GM12878 (cell line): ENCODE results near the gene OTUD3. TPM values are rescaled to one million over a fixed set of nuclear protein-coding genes. Genes with fewer than 3 reads are reported as not detected.

ENCODE experiments used
- ATAC-seq: fragments of 200-7000 bp; cut with Tn5 transposase; 3 replicates; pipeline ENCODE4 v1.9.1; 2020; ENCODE audit warnings: mild to moderate bottlenecking, moderate library complexity
- BruUV-seq: library from RNA; stranded (reverse); fragments of 400-500 nt; replicated peaks from 2 replicates; lab custom pipeline; 2021; lab: Mats Ljungman, UMichigan
- CTCF ChIA-PET: fragments of 300-600 bp; sonication (Branson Sonifier 250); formaldehyde crosslinking; extraction: SDS; loops from one replicate; lab custom pipeline; 2021; ENCODE audit warnings: inconsistent platforms; lab: Yijun Ruan, JAX
- POLR2A ChIA-PET: fragments of 350-600 bp; formaldehyde crosslinking; extraction: SDS; loops from one replicate; lab custom pipeline; 2021; ENCODE audit warnings: inconsistent platforms; lab: Charles Lee
- RAD21 ChIA-PET: fragments of 300-600 bp; sonication (Branson Sonifier 250); formaldehyde crosslinking; loops from one replicate; lab custom pipeline; 2023; ENCODE audit warnings: antibody characterized with exemption; ENCODE audit not compliant: unreplicated experiment; lab: Charles Lee
- SMC1A ChIA-PET: fragments of 300-600 bp; sonication (Branson Sonifier 250); formaldehyde crosslinking; loops from one replicate; lab custom pipeline; 2023; ENCODE audit not compliant: unreplicated experiment, uncharacterized antibody; lab: Charles Lee
- DNase-seq: peaks from one replicate; pipeline ENCODE4 v3.0.0-alpha.2; 2011; ENCODE audit warnings: low read depth, low spot score
- FAIRE-seq: peaks from 3 replicates; lab custom pipeline; 2011; peaks lifted over from hg19 to GRCh38; lab: Jason Lieb, UNC
- H2AFZ ChIP-seq: 2 replicates; pipeline ENCODE4 v1.6.0; 2011; ENCODE audit warnings: low read depth, low read length, control low read depth; ENCODE audit not compliant: control insufficient read depth
- H3K27ac ChIP-seq: 2 replicates; pipeline ENCODE4 v1.5.1; 2011; ENCODE audit warnings: control low read depth; ENCODE audit not compliant: control insufficient read depth, insufficient read depth
- H3K27me3 ChIP-seq, 2 experiments: replicated peaks in 1 of 2; 2 replicates each; pipeline versions ENCODE4 v1.6.0 to v1.6.1; 2011; ENCODE audit warnings: low read length in 1 of 2; ENCODE audit not compliant: control insufficient read depth in 2 of 2, insufficient read depth in 2 of 2
- H3K36me3 ChIP-seq, 2 experiments: 2 replicates each; pipeline ENCODE4 v1.5.1; 2011; ENCODE audit warnings: low read length in 1 of 2; ENCODE audit not compliant: control insufficient read depth in 2 of 2, insufficient read depth in 2 of 2
- H3K4me1 ChIP-seq: 2 replicates; pipeline ENCODE4 v1.6.1; 2011; ENCODE audit warnings: mild to moderate bottlenecking, low read length, moderate library complexity, mixed read lengths; ENCODE audit not compliant: control insufficient read depth, insufficient read depth
- H3K4me2 ChIP-seq: 2 replicates; pipeline ENCODE4 v1.6.0; 2011; ENCODE audit warnings: control low read depth; ENCODE audit not compliant: control insufficient read depth, insufficient read depth
- H3K4me3 ChIP-seq: fragments of 200-600 bp; sonication (generic); 2 replicates; pipeline ENCODE4 v1.5.1; 2016
- H3K79me2 ChIP-seq: 2 replicates; pipeline ENCODE4 v1.6.0; 2011; ENCODE audit warnings: low read length; ENCODE audit not compliant: control insufficient read depth, insufficient read depth
- H3K9ac ChIP-seq: 2 replicates; pipeline ENCODE4 v1.8.0; 2011; ENCODE audit warnings: low read length, control low read depth, mixed read lengths; ENCODE audit not compliant: control insufficient read depth, insufficient read depth
- H3K9me3 ChIP-seq: replicated peaks from 3 replicates; pipeline ENCODE4 v1.5.1; 2011; ENCODE audit warnings: mild to moderate bottlenecking, low read length; ENCODE audit not compliant: control insufficient read depth, insufficient read depth
- H4K20me1 ChIP-seq: 2 replicates; pipeline ENCODE4 v1.6.0; 2011; ENCODE audit not compliant: control insufficient read depth, insufficient read depth
- ATF2 ChIP-seq: IDR thresholded peaks from 2 replicates; pipeline ENCODE4 v1.6.1; 2012; ENCODE audit warnings: low read length, inconsistent platforms
- BCLAF1 ChIP-seq: fragments of 450-650 bp; IDR thresholded peaks from 2 replicates; pipeline ENCODE4 v1.6.1; 2017; ENCODE audit warnings: antibody characterized with exemption, mild to moderate bottlenecking, moderate library complexity
- CHD4 ChIP-seq: fragments of 200-600 bp; sonication (generic); IDR thresholded peaks from 2 replicates; pipeline ENCODE4 v1.6.1; 2016; ENCODE audit warnings: mild to moderate bottlenecking
- DPF2 ChIP-seq: fragments of 450-650 bp; IDR thresholded peaks from 2 replicates; pipeline ENCODE4 v1.6.1; 2017; ENCODE audit warnings: mild to moderate bottlenecking
- ELK1 ChIP-seq: IDR thresholded peaks from 2 replicates; pipeline ENCODE4 v1.6.1; 2012; ENCODE audit warnings: low read depth, low read length, improper control_type of control experiment
- PKNOX1 ChIP-seq: fragments of 450-650 bp; IDR thresholded peaks from 2 replicates; pipeline ENCODE4 v1.6.1; 2016; ENCODE audit warnings: mild to moderate bottlenecking
- PML ChIP-seq: IDR thresholded peaks from 2 replicates; pipeline ENCODE4 v1.6.1; 2012; ENCODE audit warnings: low read length, inconsistent platforms
- POLR2AphosphoS2 ChIP-seq: IDR thresholded peaks from 2 replicates; pipeline ENCODE4 v1.6.1; 2011; ENCODE audit warnings: low read depth, mild to moderate bottlenecking, low read length, improper control_type of control experiment, moderate library complexity
- POU2F2 ChIP-seq: IDR thresholded peaks from 3 replicates; pipeline ENCODE4 v1.6.1; 2011; ENCODE audit warnings: low read depth, mild to moderate bottlenecking, low read length, borderline replicate concordance
- ZNF384 ChIP-seq: IDR thresholded peaks from 2 replicates; pipeline ENCODE4 v1.6.1; 2012; ENCODE audit warnings: low read depth, mild to moderate bottlenecking, low read length, improper control_type of control experiment, borderline replicate concordance
- WGBS: methylation state at CpG from one replicate; pipeline ENCODE4 v1.1.6; 2016; ENCODE audit warnings: low lambda C conversion rate; ENCODE audit not compliant: insufficient replicate concordance, insufficient coverage; ENCODE audit errors: missing lambda C conversion rate; 5-methylcytosine and 5-hydroxymethylcytosine counted together
- in situ Hi-C: fragments of 300-500 bp; cut with MboI; formaldehyde crosslinking; loops from 9 replicates; pipeline ENCODE4 v1.14.3; 2018; ENCODE audit warnings: mixed read lengths
- intact Hi-C: fragments of 100-400 bp; cut with micrococcal nuclease; formaldehyde crosslinking; loops from one replicate; pipeline ENCODE4 v1.14.2; 2022; ENCODE audit not compliant: unreplicated experiment
- polyA plus RNA-seq, 11 experiments: library from polyadenylated mRNA; depleted of rRNA in 4 of 11; unstranded in 6 of 11; stranded (reverse) in 5 of 11; fragments of >200 nt; fragmentation: Nextera tagmentation in 4 of 11; fragmentation: Illumina TruSeq in 1 of 11; extraction: Ambion mirVana in 4 of 11; extraction: Trizol in 1 of 11; gene quantifications; 1 replicate in 1 of 11; 2 replicates in 10 of 11; pipeline versions ENCODE4 v1.2.1 to v1.2.3, GENCODE V29; 2011 to 2016; ENCODE audit warnings: inconsistent platforms in 2 of 11, missing spikeins in 2 of 11, low read depth in 1 of 11
- total RNA-seq, 4 experiments: library from RNA; depleted of rRNA in 3 of 4; stranded (reverse); fragments of >200 nt in 3 of 4; fragmentation: Illumina TruSeq in 1 of 4; extraction: Trizol in 1 of 4; gene quantifications; 2 replicates each; pipeline versions ENCODE4 v1.2.1 to v1.2.3, GENCODE V29; 2013 to 2021

Gene OTUD3
- total and polyA plus RNA-seq, 10 of the 15 experiments (the other 5 are each of a cell fraction or from before 2014, with no cell fraction given) = 0.77 to 8.9 (median 4.8) TPM

GRCh38 chr1:19909392-19909791 is 27.2 kb downstream of the OTUD3 start:
- WGBS = 99% methylated on average over 5 of the region's 5 CpGs
- H3K9ac ChIP-seq = no peak overlapping the region
- POLR2A ChIA-PET = no interaction called here

More at GRCh38 chr1:19909392-19909791, 27.2 kb downstream of the OTUD3 start:
- Histone ChIP-seq H3K36me3 (peaks cover 16 to 41% of the 10 kb centered on the region in 2 experiments), H3K4me2 (no peak overlapping the region), H3K79me2 (no peaks in the 10 kb centered on the region), H3K4me1 (no peaks in the 10 kb centered on the region), H3K4me3 (no peak overlapping the region), H4K20me1 (no peaks in the 10 kb centered on the region), H3K9me3 (no peaks in the 10 kb centered on the region), H3K27ac (no peak overlapping the region), H3K27me3 (no peaks in the 10 kb centered on the region), H2AFZ (no peak overlapping the region)
- ATAC-seq = no peak
- BruUV-seq = no TSS peak
- CTCF ChIA-PET = interaction anchor here (1.1 to 2.0 kb wide), 5 partner anchors 12 to 286 kb away, joined by 3 to 5 read pairs (median 3); partner anchors contain the start of genes OTUD3 and PLA2G2E
- no peak for DNase-seq
- no peak for TF ChIP-seq BCLAF1
- TF ChIP-seq ELK1 = no peak
- TF ChIP-seq ZNF384 = no peak
- TF ChIP-seq ATF2 = no peak
- no peak for TF ChIP-seq POU2F2
- no peak for TF ChIP-seq PKNOX1
- TF ChIP-seq CHD4 = no peak
- no peak for TF ChIP-seq DPF2
- TF ChIP-seq POLR2AphosphoS2 = no peak
- TF ChIP-seq PML = no peak
- SMC1A ChIA-PET = no interaction called here
- intact Hi-C loops = no loop called here
- in situ Hi-C loops = no loop called here
- RAD21 ChIA-PET = no interaction called here
- no peak for FAIRE-seq
